Endodermal cell (in vitro differentiated cells): Measurements from ENCODE around the gene KIF17. TPM values are rescaled to one million over a fixed set of nuclear protein-coding genes. Genes with fewer than 3 reads are reported as not detected.

Source experiments
- DNase-seq: peaks from one replicate; pipeline ENCODE4 v3.0.0-alpha.2; 2017
- H3K27ac ChIP-seq: 2 replicates; pipeline ENCODE4 v1.5.1; 2013; ENCODE audit warnings: mild to moderate bottlenecking, low read depth, low read length, moderate library complexity
- H3K27me3 ChIP-seq: 2 replicates; pipeline ENCODE4 v1.6.1; 2013; ENCODE audit warnings: mild to moderate bottlenecking, low read length, moderate library complexity; ENCODE audit not compliant: insufficient read depth, control insufficient read depth, poor library complexity, severe bottlenecking
- H3K36me3 ChIP-seq: 2 replicates; pipeline ENCODE4 v1.7.0; 2013; ENCODE audit warnings: mild to moderate bottlenecking, low read length, moderate library complexity; ENCODE audit not compliant: control insufficient read depth, insufficient read depth
- H3K4me1 ChIP-seq: one replicate; pipeline ENCODE4 v1.7.0; 2013; ENCODE audit warnings: low read length; ENCODE audit not compliant: control insufficient read depth, insufficient read depth
- H3K4me3 ChIP-seq: 2 replicates; pipeline ENCODE4 v1.5.1; 2013; ENCODE audit warnings: mild to moderate bottlenecking, low read length, moderate library complexity
- H3K9ac ChIP-seq: 2 replicates; pipeline ENCODE4 v1.6.1; 2013; ENCODE audit warnings: mild to moderate bottlenecking, low read length, moderate library complexity; ENCODE audit not compliant: poor library complexity, severe bottlenecking; ENCODE audit errors: extremely low read depth
- H3K9me3 ChIP-seq: 2 replicates; pipeline ENCODE4 v1.6.1; 2013; ENCODE audit warnings: mild to moderate bottlenecking, low read length, moderate library complexity; ENCODE audit not compliant: control insufficient read depth
- H3K27ac Mint-ChIP-seq: 2 replicates; pipeline ENCODE4 v1.8.0; 2020; ENCODE audit warnings: mixed read lengths
- H3K27me3 Mint-ChIP-seq: 2 replicates; pipeline ENCODE4 v1.8.0; 2021; ENCODE audit warnings: mild to moderate bottlenecking, mixed read lengths; ENCODE audit not compliant: insufficient read depth
- H3K36me3 Mint-ChIP-seq: 2 replicates; pipeline ENCODE4 v1.8.0; 2020; ENCODE audit warnings: low read depth, mixed read lengths
- H3K4me1 Mint-ChIP-seq: 2 replicates; pipeline ENCODE4 v1.8.0; 2020; ENCODE audit warnings: mixed read lengths
- H3K4me3 Mint-ChIP-seq: 2 replicates; pipeline ENCODE4 v1.8.0; 2020; ENCODE audit warnings: mild to moderate bottlenecking, moderate library complexity, mixed read lengths
- H3K9me3 Mint-ChIP-seq: 2 replicates; pipeline ENCODE4 v1.8.0; 2020; ENCODE audit warnings: mild to moderate bottlenecking, mixed read lengths
- WGBS, 2 experiments: methylation state at CpG; one replicate each; pipeline versions ENCODE4 v1.1.5 to v1.1.7; 2013; ENCODE audit warnings: missing lambda C conversion rate in 2 of 2, mixed read lengths in 1 of 2; ENCODE audit not compliant: insufficient coverage in 1 of 2, insufficient read length in 1 of 2; 5-methylcytosine and 5-hydroxymethylcytosine counted together
- total RNA-seq, 2 donors: library from RNA; stranded (reverse); fragmentation: NEBNext Ultra II Directional in 1 of 2; extraction: Animal tissue kit (Norgen Biotek cat#: 25700) in 1 of 2; gene quantifications; 2 replicates in 1 of 2; 3 replicates in 1 of 2; pipeline ENCODE4 v1.2.1, GENCODE V29; 2021
- TF ChIP-seq, protein P1 (sequence below): fragments of 200-600 bp; sonication (generic); conservative IDR thresholded peaks from 2 replicates; pipeline ENCODE4 v1.5.0; 2021; ENCODE audit warnings: antibody characterized with exemption, mild to moderate bottlenecking

The KIF17 gene
- total RNA-seq, 2 donors from 2014 or later: 4.2 to 8.0 TPM

DNA sequence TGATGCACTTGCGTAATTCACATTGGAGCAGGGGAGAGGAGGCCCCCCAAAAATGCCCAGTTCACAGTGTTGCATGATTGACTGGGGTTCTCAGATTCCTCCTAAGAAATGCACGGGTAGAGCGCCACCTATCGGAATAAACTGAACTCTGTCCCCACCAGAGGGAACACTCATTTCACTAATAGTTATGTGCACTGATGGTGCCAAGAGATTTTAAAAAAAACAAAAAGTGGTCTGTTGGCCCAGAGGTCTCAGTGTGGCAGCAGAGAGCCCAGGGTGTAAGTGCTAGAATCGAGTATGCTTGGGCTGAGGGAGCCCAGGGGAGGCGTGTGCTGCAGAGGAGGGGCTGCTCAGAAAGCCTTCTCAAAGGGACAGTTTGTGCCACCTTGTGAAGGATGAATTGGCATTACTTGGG lies 77.6 kb downstream of the KIF17 start:
- H3K4me1 ChIP-seq: no peaks in the 10 kb centered on the region
- H3K4me3 ChIP-seq: no peak overlapping the region
- H3K27me3 ChIP-seq: no peaks in the 10 kb centered on the region
- H3K9me3 ChIP-seq: no peaks in the 10 kb centered on the region
- WGBS, 2 experiments: 6 to 23% methylated on average over 4 to 6 of the region's 6 CpGs
- peaks cover 11% of the 10 kb centered on the region for H3K36me3 ChIP-seq
- H3K27ac Mint-ChIP-seq: no peak overlapping the region
- no peaks in the 10 kb centered on the region for H3K27me3 Mint-ChIP-seq
- TF ChIP-seq, protein P1, sequence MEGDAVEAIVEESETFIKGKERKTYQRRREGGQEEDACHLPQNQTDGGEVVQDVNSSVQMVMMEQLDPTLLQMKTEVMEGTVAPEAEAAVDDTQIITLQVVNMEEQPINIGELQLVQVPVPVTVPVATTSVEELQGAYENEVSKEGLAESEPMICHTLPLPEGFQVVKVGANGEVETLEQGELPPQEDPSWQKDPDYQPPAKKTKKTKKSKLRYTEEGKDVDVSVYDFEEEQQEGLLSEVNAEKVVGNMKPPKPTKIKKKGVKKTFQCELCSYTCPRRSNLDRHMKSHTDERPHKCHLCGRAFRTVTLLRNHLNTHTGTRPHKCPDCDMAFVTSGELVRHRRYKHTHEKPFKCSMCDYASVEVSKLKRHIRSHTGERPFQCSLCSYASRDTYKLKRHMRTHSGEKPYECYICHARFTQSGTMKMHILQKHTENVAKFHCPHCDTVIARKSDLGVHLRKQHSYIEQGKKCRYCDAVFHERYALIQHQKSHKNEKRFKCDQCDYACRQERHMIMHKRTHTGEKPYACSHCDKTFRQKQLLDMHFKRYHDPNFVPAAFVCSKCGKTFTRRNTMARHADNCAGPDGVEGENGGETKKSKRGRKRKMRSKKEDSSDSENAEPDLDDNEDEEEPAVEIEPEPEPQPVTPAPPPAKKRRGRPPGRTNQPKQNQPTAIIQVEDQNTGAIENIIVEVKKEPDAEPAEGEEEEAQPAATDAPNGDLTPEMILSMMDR: peak; percentile 88
- no peaks in the 10 kb centered on the region for H3K9me3 Mint-ChIP-seq
- peak; percentile 85 for DNase-seq
- no peaks in the 10 kb centered on the region for H3K4me1 Mint-ChIP-seq
- H3K4me3 Mint-ChIP-seq: no peak overlapping the region
- no peak overlapping the region for H3K9ac ChIP-seq
- no peak overlapping the region for H3K27ac ChIP-seq
- H3K36me3 Mint-ChIP-seq: peaks cover 35% of the 10 kb centered on the region

DNA sequence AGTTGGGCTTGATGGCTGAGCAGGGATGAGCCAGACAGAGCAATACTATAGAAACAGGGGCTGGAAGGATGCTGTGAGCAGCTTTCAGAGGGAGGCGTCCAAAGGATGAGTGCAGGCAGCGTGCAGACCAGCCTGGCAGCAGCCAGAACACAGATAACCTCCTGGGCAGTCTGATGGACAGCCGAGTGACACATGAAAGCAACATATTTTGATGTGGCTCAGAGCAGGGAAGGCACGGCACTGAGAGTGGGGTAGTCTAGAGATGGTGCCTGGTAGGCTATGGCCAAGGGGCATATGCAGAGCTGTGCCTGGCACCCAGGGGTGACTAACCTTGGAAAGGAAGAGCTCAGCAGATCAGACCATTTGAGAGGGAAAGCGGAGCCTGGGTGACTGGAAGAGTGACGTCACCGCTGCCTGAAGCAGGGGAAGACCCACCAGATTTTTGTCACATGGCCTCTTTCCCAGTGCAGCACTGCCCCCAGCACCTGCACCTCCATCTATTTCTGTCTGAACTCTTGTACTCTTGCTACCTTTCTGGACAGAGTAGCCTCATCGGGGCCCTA lies 80.9 kb downstream of the KIF17 start:
- peak; percentile 28 for DNase-seq
- Mint-ChIP-seq H3K4me3 (no peak overlapping the region), H3K27ac (no peak overlapping the region), H3K9me3 (no peaks in the 10 kb centered on the region), H3K27me3 (no peaks in the 10 kb centered on the region), H3K4me1 (peaks cover 4% of the 10 kb centered on the region), H3K36me3 (peaks cover 25% of the 10 kb centered on the region)
- Histone ChIP-seq H3K27me3 (no peaks in the 10 kb centered on the region), H3K4me3 (no peak overlapping the region), H3K36me3 (peaks cover 3% of the 10 kb centered on the region), H3K9me3 (no peaks in the 10 kb centered on the region), H3K4me1 (no peaks in the 10 kb centered on the region), H3K9ac (no peak overlapping the region), H3K27ac (no peak overlapping the region)
- TF ChIP-seq, protein P1: no peak
- 92 to 99% methylated on average over 8 of the region's 8 CpGs for WGBS, 2 experiments

DNA sequence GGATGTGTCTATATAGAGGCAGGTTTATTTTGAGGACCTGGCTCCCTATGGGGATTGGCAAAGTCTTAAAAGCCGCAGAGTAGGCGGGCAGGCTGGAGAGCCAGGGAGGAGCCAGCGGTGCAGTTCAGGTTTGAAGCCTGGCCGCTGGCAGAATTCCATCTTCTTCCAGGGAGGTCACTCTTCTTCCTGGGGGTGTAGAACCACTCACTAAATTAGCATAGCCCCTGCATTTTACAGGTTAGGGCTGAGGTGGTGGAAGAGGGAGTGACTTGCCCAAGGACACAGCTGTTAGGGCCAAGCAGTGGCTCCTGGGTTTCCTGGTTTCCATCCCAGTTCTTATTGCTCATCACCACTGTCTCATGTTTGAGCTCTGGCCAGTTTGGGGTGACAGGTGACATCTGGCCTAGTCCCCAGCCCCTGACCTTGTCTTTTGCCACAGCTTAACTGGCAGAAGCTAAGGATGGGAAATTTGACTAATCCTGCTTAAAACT lies 83.2 kb downstream of the KIF17 start:
- Histone ChIP-seq H3K4me3 (peak overlapping the region; percentile 88), H3K27me3 (no peaks in the 10 kb centered on the region), H3K36me3 (no peaks in the 10 kb centered on the region), H3K4me1 (no peaks in the 10 kb centered on the region), H3K27ac (no peak overlapping the region), H3K9ac (no peak overlapping the region), H3K9me3 (no peaks in the 10 kb centered on the region)
- H3K27ac Mint-ChIP-seq: peak overlapping the region; percentile 81
- peaks cover 7% of the 10 kb centered on the region for H3K9me3 Mint-ChIP-seq
- H3K4me3 Mint-ChIP-seq: peak overlapping the region; percentile 67
- no peaks in the 10 kb centered on the region for H3K27me3 Mint-ChIP-seq
- peaks cover 14% of the 10 kb centered on the region for H3K36me3 Mint-ChIP-seq
- peak; percentile 85 for DNase-seq
- TF ChIP-seq, protein P1: no peak
- H3K4me1 Mint-ChIP-seq: peaks cover 4% of the 10 kb centered on the region
- 10 to 20% methylated on average over 2 to 4 of the region's 4 CpGs for WGBS, 2 experiments
